ENCODE measurements around the gene DNAH17.

GRCh38 chr17:78473951-78474613, 103.1 kb downstream of the DNAH17 start:
- TF ChIP-seq, protein P1, sequence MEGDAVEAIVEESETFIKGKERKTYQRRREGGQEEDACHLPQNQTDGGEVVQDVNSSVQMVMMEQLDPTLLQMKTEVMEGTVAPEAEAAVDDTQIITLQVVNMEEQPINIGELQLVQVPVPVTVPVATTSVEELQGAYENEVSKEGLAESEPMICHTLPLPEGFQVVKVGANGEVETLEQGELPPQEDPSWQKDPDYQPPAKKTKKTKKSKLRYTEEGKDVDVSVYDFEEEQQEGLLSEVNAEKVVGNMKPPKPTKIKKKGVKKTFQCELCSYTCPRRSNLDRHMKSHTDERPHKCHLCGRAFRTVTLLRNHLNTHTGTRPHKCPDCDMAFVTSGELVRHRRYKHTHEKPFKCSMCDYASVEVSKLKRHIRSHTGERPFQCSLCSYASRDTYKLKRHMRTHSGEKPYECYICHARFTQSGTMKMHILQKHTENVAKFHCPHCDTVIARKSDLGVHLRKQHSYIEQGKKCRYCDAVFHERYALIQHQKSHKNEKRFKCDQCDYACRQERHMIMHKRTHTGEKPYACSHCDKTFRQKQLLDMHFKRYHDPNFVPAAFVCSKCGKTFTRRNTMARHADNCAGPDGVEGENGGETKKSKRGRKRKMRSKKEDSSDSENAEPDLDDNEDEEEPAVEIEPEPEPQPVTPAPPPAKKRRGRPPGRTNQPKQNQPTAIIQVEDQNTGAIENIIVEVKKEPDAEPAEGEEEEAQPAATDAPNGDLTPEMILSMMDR (IDR thresholded peaks at IDR 0.05) = no peak
- no peak for TF ChIP-seq POLR2A (IDR thresholded peaks at IDR 0.05)

Measured in lower leg skin (tissue), 3 donors.